Measurements from ENCODE around the gene RNF166. TPM values are rescaled to one million over a fixed set of nuclear protein-coding genes. Genes with fewer than 3 reads are reported as not detected.

RNF166 gene
- total and polyA plus RNA-seq, 2 of the 13 experiments (the other 11 are each of a cell fraction or from before 2014, with no cell fraction given), result 21.4 to 23.0 TPM

- Histone ChIP-seq H3K79me2 (ENCODE audit: insufficient read depth, low read length) (peaks cover 40% of the 10 kb centered on the region), H3K27me3 (ENCODE audit: control insufficient read depth in 1 of 2, insufficient read depth in 2 of 2, low read length in 2 of 2) (no peaks in the 10 kb centered on the region), H3K4me3 (replicated peaks in 1 of 3; ENCODE audit: insufficient read depth in 1 of 3, low read depth in 2 of 3, low read length in 3 of 3) (no peak overlapping the region), H3K4me1 (ENCODE audit: insufficient read depth, low read length) (peaks cover 33% of the 10 kb centered on the region), H2AFZ (ENCODE audit: low read length) (no peak overlapping the region), H4K20me1 (ENCODE audit: insufficient read depth, low read length) (peaks cover 27% of the 10 kb centered on the region), H3K9me3 (ENCODE audit: low read length) (no peaks in the 10 kb centered on the region), H3K36me3 (replicated peaks in 1 of 2; ENCODE audit: control insufficient read depth in 1 of 2, insufficient read depth in 2 of 2, low read length in 2 of 2) (peaks cover 13 to 56% of the 10 kb centered on the region in 2 experiments), H3K4me2 (ENCODE audit: low read depth, low read length) (no peak overlapping the region), H3K27ac (ENCODE audit: extremely low read length, insufficient read depth, low read length) (no peak overlapping the region), H3K9ac (ENCODE audit: insufficient read depth, low read depth, low read length) (no peak overlapping the region)
- no peak for FAIRE-seq
- 97% methylated on average over 21 of the region's 29 CpGs for WGBS (ENCODE audit: low lambda C conversion rate)
- in situ Hi-C loops (cut with HindIII; ENCODE audit: extremely low pct_ligation_motif_present, low pct_unique_long_range_greater_than_20kb) (no loop called here), intact Hi-C loops (cut with micrococcal nuclease; ENCODE audit: unreplicated experiment) (no loop called here)
- TF ChIP-seq RBM22 (optimal IDR thresholded peaks at IDR 0.05; ENCODE audit: low read length) (peak; percentile 51), MXD1 (CRISPR knock-in tag; IDR thresholded peaks at IDR 0.05) (0 out of 2 replicates have a peak, but pooled peaks have one; percentile 23), HDAC1 (CRISPR knock-in tag; IDR thresholded peaks at IDR 0.05) (no peak), ZNF687 (CRISPR knock-in tag; IDR thresholded peaks at IDR 0.05) (0 out of 2 replicates have a peak, but pooled peaks have one; percentile 17), PATZ1 (CRISPR knock-in tag; IDR thresholded peaks at IDR 0.05) (no peak), AGO2 (optimal IDR thresholded peaks at IDR 0.05; ENCODE audit: low read depth, low read length) (peak; percentile 56)
- CTCF ChIA-PET (ENCODE audit: low intra/inter-chr PET ratio, low total read pairs), result no interaction called here
- ATAC-seq, result no peak
- no peak for DNase-seq (ENCODE audit: low spot score)
- POLR2A ChIA-PET, result no interaction called here
- no TSS peak for BruUV-seq (replicated peaks)
Observed at GRCh38 chr16:88655733-88656281, 50.4 kb downstream of the RNF166 start.
